Osteoblast (primary cell): Measurements from ENCODE around the gene LCNL1. TPM values are rescaled to one million over a fixed set of nuclear protein-coding genes. Genes with fewer than 3 reads are reported as not detected.

Experiments
- DNase-seq: peaks from one replicate; pipeline ENCODE4 v3.0.0; 2011; ENCODE audit warnings: low spot score, mixed read lengths; ENCODE audit not compliant: insufficient read length; ENCODE audit errors: missing footprints
- H2AFZ ChIP-seq: 2 replicates; pipeline ENCODE4 v1.6.0; 2011; ENCODE audit warnings: mild to moderate bottlenecking, low read length
- H3K27ac ChIP-seq: 2 replicates; pipeline ENCODE4 v1.5.1; 2011; ENCODE audit warnings: mild to moderate bottlenecking, low read depth, low read length, moderate library complexity
- H3K27me3 ChIP-seq: 2 replicates; pipeline ENCODE4 v1.6.0; 2012; ENCODE audit warnings: mild to moderate bottlenecking, control low read depth, inconsistent platforms, low read length, moderate library complexity; ENCODE audit not compliant: insufficient read depth
- H3K36me3 ChIP-seq: 2 replicates; pipeline ENCODE4 v1.5.1; 2011; ENCODE audit warnings: mild to moderate bottlenecking, low read length, control low read depth, moderate library complexity; ENCODE audit not compliant: insufficient read depth
- H3K4me1 ChIP-seq: 2 replicates; pipeline ENCODE4 v1.5.1; 2011; ENCODE audit warnings: mild to moderate bottlenecking, low read length, control low read depth, moderate library complexity; ENCODE audit not compliant: insufficient read depth
- H3K4me2 ChIP-seq: 2 replicates; pipeline ENCODE4 v1.6.0; 2011; ENCODE audit warnings: mild to moderate bottlenecking, low read length; ENCODE audit not compliant: insufficient read depth
- H3K4me3 ChIP-seq: fragments of 200-600 bp; sonication (generic); 3 replicates; pipeline ENCODE4 v1.5.1; 2012; ENCODE audit warnings: mild to moderate bottlenecking, low read length, inconsistent platforms; ENCODE audit not compliant: insufficient read depth
- H3K79me2 ChIP-seq: 2 replicates; pipeline ENCODE4 v1.6.0; 2012; ENCODE audit warnings: mild to moderate bottlenecking, low read length, control low read depth, inconsistent platforms; ENCODE audit not compliant: insufficient read depth
- H3K9me3 ChIP-seq: 2 replicates; pipeline ENCODE4 v1.5.1; 2011; ENCODE audit warnings: low read depth, low read length, control low read depth
- H4K20me1 ChIP-seq: 2 replicates; pipeline ENCODE4 v1.6.0; 2012; ENCODE audit warnings: mild to moderate bottlenecking, low read length, control low read depth; ENCODE audit not compliant: insufficient read depth
- total RNA-seq: library from RNA; depleted of rRNA; stranded (reverse); fragments of >200 nt; gene quantifications from 2 replicates; pipeline ENCODE4 v1.2.3, GENCODE V29; 2012
- TF ChIP-seq, protein P1 (sequence below): IDR thresholded peaks from 2 replicates; pipeline ENCODE4 v1.5.1; 2011; ENCODE audit warnings: mild to moderate bottlenecking, low read depth, low read length, moderate library complexity; ENCODE audit errors: extremely low read depth

The LCNL1 gene
- total RNA-seq, 1 donor: 5.4 TPM

DNA sequence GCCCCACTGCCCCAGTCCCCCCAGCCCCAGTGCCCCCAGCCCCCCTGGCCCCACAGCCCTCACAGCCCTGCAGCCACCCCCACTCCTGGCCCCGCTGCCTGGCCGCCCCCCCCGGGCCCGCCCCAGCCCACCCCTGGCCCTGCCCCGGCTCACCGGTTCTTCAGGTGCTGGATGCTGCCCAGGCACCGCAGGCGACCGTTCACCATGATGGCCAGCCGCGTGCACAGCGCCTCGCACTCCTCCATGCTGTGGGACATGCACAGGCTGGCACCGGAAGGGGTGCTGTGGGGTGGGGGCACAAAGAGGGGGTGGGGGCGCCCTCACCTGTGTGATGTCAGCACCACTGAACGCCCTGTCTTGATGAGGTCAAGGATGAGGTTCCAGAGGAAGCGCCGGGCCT lies 26.4 kb downstream of the LCNL1 start:
- Histone ChIP-seq H4K20me1 (no peaks in the 10 kb centered on the region), H3K4me1 (peaks cover 4% of the 10 kb centered on the region), H3K27ac (no peak overlapping the region), H3K27me3 (no peaks in the 10 kb centered on the region), H3K36me3 (no peaks in the 10 kb centered on the region), H3K79me2 (no peaks in the 10 kb centered on the region), H3K4me3 (no peak overlapping the region), H3K4me2 (no peak overlapping the region), H2AFZ (no peak overlapping the region), H3K9me3 (no peaks in the 10 kb centered on the region)
- DNase-seq: no peak
- TF ChIP-seq, protein P1, sequence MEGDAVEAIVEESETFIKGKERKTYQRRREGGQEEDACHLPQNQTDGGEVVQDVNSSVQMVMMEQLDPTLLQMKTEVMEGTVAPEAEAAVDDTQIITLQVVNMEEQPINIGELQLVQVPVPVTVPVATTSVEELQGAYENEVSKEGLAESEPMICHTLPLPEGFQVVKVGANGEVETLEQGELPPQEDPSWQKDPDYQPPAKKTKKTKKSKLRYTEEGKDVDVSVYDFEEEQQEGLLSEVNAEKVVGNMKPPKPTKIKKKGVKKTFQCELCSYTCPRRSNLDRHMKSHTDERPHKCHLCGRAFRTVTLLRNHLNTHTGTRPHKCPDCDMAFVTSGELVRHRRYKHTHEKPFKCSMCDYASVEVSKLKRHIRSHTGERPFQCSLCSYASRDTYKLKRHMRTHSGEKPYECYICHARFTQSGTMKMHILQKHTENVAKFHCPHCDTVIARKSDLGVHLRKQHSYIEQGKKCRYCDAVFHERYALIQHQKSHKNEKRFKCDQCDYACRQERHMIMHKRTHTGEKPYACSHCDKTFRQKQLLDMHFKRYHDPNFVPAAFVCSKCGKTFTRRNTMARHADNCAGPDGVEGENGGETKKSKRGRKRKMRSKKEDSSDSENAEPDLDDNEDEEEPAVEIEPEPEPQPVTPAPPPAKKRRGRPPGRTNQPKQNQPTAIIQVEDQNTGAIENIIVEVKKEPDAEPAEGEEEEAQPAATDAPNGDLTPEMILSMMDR: no peak

DNA sequence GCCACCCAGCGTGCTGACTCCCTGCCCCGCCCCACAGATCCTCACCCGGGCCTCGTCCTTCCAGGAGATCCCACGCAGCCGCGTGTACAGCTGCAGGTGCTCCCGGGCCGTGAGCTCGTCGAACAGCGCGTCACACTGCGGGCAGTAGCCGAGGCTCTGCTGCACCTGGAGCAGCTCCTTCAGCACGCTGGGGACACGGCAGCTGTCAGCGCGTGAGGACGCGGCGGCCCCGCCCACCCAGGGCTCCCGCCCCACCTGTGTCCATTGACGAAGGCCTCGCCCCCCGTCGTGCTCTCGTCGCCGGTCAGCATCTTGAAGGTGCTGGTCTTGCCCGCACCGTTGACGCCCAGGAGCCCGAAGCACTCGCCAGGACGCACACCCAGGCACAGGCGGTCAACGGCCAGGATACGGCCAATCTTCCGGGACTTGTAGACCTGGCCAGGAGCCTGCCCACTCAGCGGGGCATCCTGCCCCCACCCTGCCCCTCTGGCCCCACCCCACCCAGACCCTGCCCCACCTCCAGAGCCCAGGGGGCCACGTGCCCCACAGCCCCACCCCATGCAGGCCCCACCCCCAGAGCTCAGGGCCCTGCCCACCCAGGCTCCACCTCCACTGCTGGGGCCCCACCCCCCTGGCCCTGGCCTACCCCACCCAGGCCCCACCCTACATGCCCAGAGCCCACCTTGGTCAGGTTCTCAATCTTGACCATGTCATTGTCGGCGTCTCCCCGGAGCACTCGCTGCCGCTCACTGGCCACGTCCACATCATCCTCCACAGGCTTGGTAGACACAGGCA lies 27.3 kb downstream of the LCNL1 start:
- TF ChIP-seq, protein P1: no peak
- Histone ChIP-seq H3K4me1 (peaks cover 4% of the 10 kb centered on the region), H2AFZ (no peak overlapping the region), H3K36me3 (no peaks in the 10 kb centered on the region), H3K27ac (no peak overlapping the region), H3K9me3 (no peaks in the 10 kb centered on the region), H3K27me3 (no peaks in the 10 kb centered on the region), H3K79me2 (no peaks in the 10 kb centered on the region), H4K20me1 (no peaks in the 10 kb centered on the region), H3K4me3 (no peak overlapping the region), H3K4me2 (no peak overlapping the region)
- no peak for DNase-seq

DNA sequence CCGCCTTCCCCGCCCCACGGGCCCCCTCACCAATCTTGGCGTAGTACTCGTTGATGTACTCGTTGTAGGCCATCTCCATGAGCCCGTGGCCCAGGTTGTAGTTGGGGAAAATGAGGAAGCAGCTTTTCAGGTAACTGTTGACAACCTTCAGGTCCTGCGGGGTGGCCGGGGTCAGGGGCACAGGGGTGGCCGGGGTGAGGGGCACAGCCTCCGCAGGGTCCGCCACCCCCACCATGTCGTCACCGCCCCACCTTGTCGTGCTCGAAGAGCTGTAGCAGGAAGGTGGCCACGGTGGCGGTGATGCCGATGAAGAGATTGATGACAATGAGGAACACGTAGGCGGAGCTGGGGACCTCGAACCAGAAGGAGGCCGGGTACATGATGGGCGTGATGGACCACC lies 28.4 kb downstream of the LCNL1 start:
- TF ChIP-seq, protein P1: no peak
- H3K4me3 ChIP-seq: no peak overlapping the region
- no peaks in the 10 kb centered on the region for H3K79me2 ChIP-seq
- no peak overlapping the region for H2AFZ ChIP-seq
- H3K4me2 ChIP-seq: no peak overlapping the region
- H4K20me1 ChIP-seq: no peaks in the 10 kb centered on the region
- H3K27ac ChIP-seq: no peak overlapping the region
- H3K9me3 ChIP-seq: no peaks in the 10 kb centered on the region
- peaks cover 4% of the 10 kb centered on the region for H3K4me1 ChIP-seq
- DNase-seq: no peak
- H3K27me3 ChIP-seq: no peaks in the 10 kb centered on the region
- H3K36me3 ChIP-seq: no peaks in the 10 kb centered on the region

DNA sequence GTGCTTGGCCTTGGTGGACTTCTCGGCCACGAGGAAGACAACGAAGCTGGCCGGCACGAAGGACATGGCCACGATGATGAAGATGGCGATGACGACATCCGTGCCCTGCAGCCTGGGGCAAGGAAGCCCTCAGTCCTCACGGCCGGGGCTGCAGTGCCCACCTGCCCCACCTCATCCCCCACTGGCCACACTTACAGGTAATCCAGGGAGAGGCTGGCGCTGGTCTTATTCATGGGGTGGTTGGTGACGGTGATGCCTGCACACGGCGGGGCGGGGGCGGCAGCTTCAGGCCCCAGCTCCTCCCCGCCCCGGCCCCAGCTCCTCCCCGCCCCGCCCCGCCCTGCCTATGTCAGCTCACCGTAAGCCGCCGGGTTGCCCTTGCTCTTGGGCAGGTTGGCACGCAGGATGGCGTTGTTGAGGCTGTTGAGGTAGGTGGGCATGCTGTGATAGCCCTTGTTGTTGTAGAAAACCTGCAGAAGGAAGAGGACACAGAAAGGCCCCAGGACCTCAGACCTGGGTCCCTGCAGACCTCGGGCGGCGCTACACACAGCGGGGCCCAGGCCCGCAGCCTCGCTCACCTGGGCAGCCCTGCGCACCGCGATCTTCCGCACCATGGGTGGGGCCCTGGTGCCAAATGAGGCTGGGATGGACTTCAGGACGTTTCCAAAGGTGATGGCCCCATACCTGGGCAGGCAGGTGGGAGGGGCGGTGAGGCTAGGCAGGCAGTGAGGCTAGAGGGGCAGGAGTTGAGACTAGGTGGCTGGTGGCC lies 29.3 kb downstream of the LCNL1 start:
- Histone ChIP-seq H3K79me2 (no peaks in the 10 kb centered on the region), H3K27ac (no peak overlapping the region), H3K4me2 (no peak overlapping the region), H3K36me3 (no peaks in the 10 kb centered on the region), H3K4me1 (no peaks in the 10 kb centered on the region), H3K27me3 (no peaks in the 10 kb centered on the region), H3K9me3 (no peaks in the 10 kb centered on the region), H4K20me1 (no peaks in the 10 kb centered on the region), H3K4me3 (no peak overlapping the region), H2AFZ (no peak overlapping the region)
- DNase-seq: no peak
- TF ChIP-seq, protein P1: no peak
